PC-3 (cell line): ENCODE measurements around the gene KRT28. TPM values are rescaled to one million over a fixed set of nuclear protein-coding genes. Genes with fewer than 3 reads are reported as not detected.

ENCODE experiments used
- ATAC-seq: fragments of 200-7000 bp; cut with Tn5 transposase; 2 replicates; pipeline ENCODE4 v1.9.1; 2020; ENCODE audit warnings: mild to moderate bottlenecking, moderate library complexity
- BruUV-seq: library from RNA; stranded (reverse); fragments of 400-500 nt; replicated peaks from 2 replicates; lab custom pipeline; 2021; lab: Mats Ljungman, UMichigan
- CTCF ChIA-PET: fragments of 300-600 bp; sonication (Branson Sonifier 250); formaldehyde crosslinking; loops from one replicate; lab custom pipeline; 2022; ENCODE audit warnings: antibody characterized with exemption; lab: Charles Lee
- POLR2A ChIA-PET: fragments of 300-600 bp; sonication (Branson Sonifier 250); formaldehyde crosslinking; loops from one replicate; lab custom pipeline; 2022; ENCODE audit warnings: antibody characterized with exemption; ENCODE audit not compliant: unreplicated experiment; lab: Charles Lee
- DNase-seq: peaks from one replicate; pipeline ENCODE4 v3.0.0-alpha.2; 2015
- H2AFZ ChIP-seq: fragments of 300-600 bp; sonication (generic); 2 replicates; pipeline ENCODE4 v1.6.0; 2016; ENCODE audit warnings: antibody characterized with exemption, low read length
- H3F3A ChIP-seq: fragments of 300-600 bp; sonication (generic); one replicate; pipeline ENCODE4 v1.6.0; 2017; ENCODE audit warnings: antibody characterized with exemption, low read length, control low read depth, mild to moderate bottlenecking; ENCODE audit not compliant: unreplicated experiment
- H3K27ac ChIP-seq: fragments of 300-600 bp; sonication (generic); 2 replicates; pipeline ENCODE4 v1.5.1; 2016; ENCODE audit warnings: mild to moderate bottlenecking, low read length
- H3K27me3 ChIP-seq: fragments of 300-600 bp; sonication (generic); 2 replicates; pipeline ENCODE4 v1.6.1; 2016; ENCODE audit warnings: low read length, mixed read lengths
- H3K36me3 ChIP-seq: fragments of 300-600 bp; sonication (generic); 2 replicates; pipeline ENCODE4 v1.6.1; 2016; ENCODE audit warnings: low read depth, mixed run types, low read length, mixed read lengths
- H3K4me1 ChIP-seq: fragments of 300-600 bp; sonication (generic); 2 replicates; pipeline ENCODE4 v1.5.1; 2016; ENCODE audit warnings: low read length; ENCODE audit not compliant: insufficient read depth
- H3K4me2 ChIP-seq: fragments of 300-600 bp; sonication (generic); 2 replicates; pipeline ENCODE4 v1.6.0; 2016; ENCODE audit warnings: low read length
- H3K4me3 ChIP-seq: fragments of 300-600 bp; sonication (generic); 2 replicates; pipeline ENCODE4 v1.5.1; 2016; ENCODE audit warnings: mild to moderate bottlenecking, low read length, mixed read lengths
- H3K79me2 ChIP-seq: fragments of 300-600 bp; sonication (generic); 2 replicates; pipeline ENCODE4 v1.6.1; 2017; ENCODE audit warnings: low read length, mixed read lengths
- H3K9ac ChIP-seq: fragments of 300-600 bp; sonication (generic); 2 replicates; pipeline ENCODE4 v1.6.0; 2016; ENCODE audit warnings: mild to moderate bottlenecking, low read length
- H3K9me2 ChIP-seq: fragments of 300-600 bp; sonication (generic); replicated peaks from 2 replicates; pipeline ENCODE4 v1.6.1; 2016; ENCODE audit warnings: mixed run types, low read length, mixed read lengths
- H3K9me3 ChIP-seq: fragments of 300-600 bp; sonication (generic); 2 replicates; pipeline ENCODE4 v1.6.1; 2016; ENCODE audit warnings: low read length, mixed read lengths
- H4K20me1 ChIP-seq: fragments of 300-600 bp; sonication (generic); 2 replicates; pipeline ENCODE4 v1.6.1; 2016; ENCODE audit warnings: low read length, mixed read lengths
- EZH2 ChIP-seq: fragments of 300-600 bp; sonication (generic); IDR thresholded peaks from one replicate; pipeline ENCODE4 v1.6.1; 2017; ENCODE audit warnings: antibody characterized with exemption, mild to moderate bottlenecking, low read length; ENCODE audit not compliant: unreplicated experiment
- EZH2phosphoT487 ChIP-seq: fragments of 300-600 bp; sonication (generic); IDR thresholded peaks from 2 replicates; pipeline ENCODE4 v1.6.1; 2018; ENCODE audit warnings: mild to moderate bottlenecking, antibody characterized with exemption, low read length, borderline replicate concordance
- intact Hi-C: fragments of 100-400 bp; cut with micrococcal nuclease; formaldehyde crosslinking; loops from 2 replicates; pipeline ENCODE4 v1.9.0; 2023
- total RNA-seq: library from RNA; depleted of rRNA; stranded (reverse); fragments of >200 nt; gene quantifications from 2 replicates; pipeline ENCODE4 v1.2.3, GENCODE V29; 2014
- TF ChIP-seq, protein P1 (sequence below): fragments of 300-600 bp; sonication (generic); conservative IDR thresholded peaks from 2 replicates; pipeline ENCODE4 v1.5.1; 2017; ENCODE audit warnings: antibody characterized with exemption, low read depth, mild to moderate bottlenecking, low read length

The KRT28 gene
- total RNA-seq, 1 experiment from 2014 or later, result not detected

DNA sequence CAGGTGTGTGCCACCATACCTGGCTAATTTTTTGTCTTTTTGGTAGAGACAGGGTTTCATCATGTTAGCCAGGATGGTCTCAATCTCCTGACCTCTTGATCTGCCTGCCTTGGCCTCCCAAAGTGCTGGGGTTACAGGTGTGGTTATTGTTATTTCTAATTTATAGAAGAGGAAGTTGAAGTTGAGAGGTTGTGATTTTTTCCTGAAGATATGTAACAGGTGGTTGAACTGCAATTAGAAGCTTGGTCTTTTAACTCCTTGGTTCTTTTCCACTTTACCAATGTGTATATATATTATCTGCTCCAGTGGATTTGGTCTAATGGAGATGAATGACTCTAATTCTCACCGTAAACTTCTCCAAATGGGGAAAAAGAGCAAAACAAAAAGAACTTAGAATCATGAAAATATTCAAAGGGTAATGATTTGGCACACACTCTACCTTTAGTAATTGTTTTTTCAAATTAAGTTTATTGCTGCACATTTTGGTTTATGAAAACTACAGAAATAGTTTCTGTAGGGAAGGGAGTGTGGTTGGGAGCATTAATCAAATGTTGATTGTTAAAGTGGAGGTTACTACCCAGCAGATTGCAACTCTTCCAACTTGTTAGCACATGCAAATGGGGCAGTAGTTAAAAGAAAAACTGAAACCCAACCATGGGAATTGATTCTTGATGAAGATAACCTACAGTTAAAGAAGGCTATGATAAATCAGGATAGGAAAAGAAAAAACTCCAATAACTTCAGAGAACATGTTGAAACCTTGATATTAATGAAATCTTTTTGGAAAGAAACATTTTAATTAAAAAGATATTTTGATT is 24.5 kb upstream of the KRT28 start:
- H3K36me3 ChIP-seq, result no peaks in the 10 kb centered on the region
- POLR2A ChIA-PET, result no interaction called here

DNA sequence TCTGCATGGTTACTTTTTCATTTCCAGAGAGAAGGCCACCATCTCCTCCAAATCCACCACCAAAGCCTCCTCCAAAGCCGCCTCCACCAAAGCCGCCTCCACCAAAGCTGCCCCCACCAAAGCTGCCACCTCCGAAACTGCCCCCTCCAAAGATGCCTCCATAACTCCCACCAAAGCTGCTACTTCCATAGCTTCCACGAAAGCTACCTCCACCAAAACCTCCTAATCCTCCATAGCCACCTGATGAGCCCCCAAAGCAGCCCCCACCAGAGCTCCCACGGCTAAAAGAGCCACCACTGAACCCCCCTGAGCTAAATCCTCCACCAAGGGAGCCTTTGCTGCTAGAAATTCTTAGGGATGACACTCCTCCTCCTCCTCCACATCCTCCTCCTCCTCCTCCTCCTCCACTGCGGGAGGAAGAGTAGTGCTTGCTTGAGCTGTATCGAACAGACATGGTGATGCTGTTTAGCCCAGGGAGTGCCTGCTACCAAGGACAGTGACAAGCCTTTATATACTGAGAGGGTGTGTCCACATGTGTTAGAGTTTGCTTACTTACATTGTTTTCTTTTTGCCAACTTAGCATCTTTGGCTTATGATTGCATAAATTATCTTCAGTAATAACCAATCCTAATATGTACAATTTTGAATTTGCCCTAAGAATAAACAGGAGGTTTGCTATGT is 22.5 kb upstream of the KRT28 start, which contains the start of gene KRT10:
Gene KRT10, minus strand, starts transcription at position 483 of the 681 bp plus-strand sequence. Its CDS starts 29 bp downstream, at position 454.
- H3K9me3 ChIP-seq, result no peaks in the 10 kb centered on the region
- peaks cover 17% of the 10 kb centered on the region; the same call in 1 of the 2 replicates for H3K4me1 ChIP-seq
- CTCF ChIA-PET, result no interaction called here
- H3K36me3 ChIP-seq, result no peaks in the 10 kb centered on the region
- no peak within 1 kb of the TSS for H3K4me2 ChIP-seq
- intact Hi-C loops, result no loop called here
- H3K4me3 ChIP-seq, result no peak within 1 kb of the TSS
- POLR2A ChIA-PET, result no interaction called here
- no peaks in the 10 kb centered on the region for H3F3A ChIP-seq
- H3K9me2 ChIP-seq, result no peaks in the 10 kb centered on the region
- DNase-seq (no peak), ATAC-seq (no peak)
- no peaks in the 10 kb centered on the region for H3K27me3 ChIP-seq
- no peak within 1 kb of the TSS for H3K9ac ChIP-seq
- TF ChIP-seq EZH2 (no peak), EZH2phosphoT487 (no peak)
- TF ChIP-seq, protein P1, sequence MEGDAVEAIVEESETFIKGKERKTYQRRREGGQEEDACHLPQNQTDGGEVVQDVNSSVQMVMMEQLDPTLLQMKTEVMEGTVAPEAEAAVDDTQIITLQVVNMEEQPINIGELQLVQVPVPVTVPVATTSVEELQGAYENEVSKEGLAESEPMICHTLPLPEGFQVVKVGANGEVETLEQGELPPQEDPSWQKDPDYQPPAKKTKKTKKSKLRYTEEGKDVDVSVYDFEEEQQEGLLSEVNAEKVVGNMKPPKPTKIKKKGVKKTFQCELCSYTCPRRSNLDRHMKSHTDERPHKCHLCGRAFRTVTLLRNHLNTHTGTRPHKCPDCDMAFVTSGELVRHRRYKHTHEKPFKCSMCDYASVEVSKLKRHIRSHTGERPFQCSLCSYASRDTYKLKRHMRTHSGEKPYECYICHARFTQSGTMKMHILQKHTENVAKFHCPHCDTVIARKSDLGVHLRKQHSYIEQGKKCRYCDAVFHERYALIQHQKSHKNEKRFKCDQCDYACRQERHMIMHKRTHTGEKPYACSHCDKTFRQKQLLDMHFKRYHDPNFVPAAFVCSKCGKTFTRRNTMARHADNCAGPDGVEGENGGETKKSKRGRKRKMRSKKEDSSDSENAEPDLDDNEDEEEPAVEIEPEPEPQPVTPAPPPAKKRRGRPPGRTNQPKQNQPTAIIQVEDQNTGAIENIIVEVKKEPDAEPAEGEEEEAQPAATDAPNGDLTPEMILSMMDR, result no peak
- no peaks in the 10 kb centered on the region for H4K20me1 ChIP-seq
- no TSS peak for BruUV-seq
- H2AFZ ChIP-seq, result no peak within 1 kb of the TSS
- H3K79me2 ChIP-seq, result peaks cover 25% of the 10 kb centered on the region
- no peak within 1 kb of the TSS for H3K27ac ChIP-seq

More for the DNA sequence above, 24.5 kb upstream of the KRT28 start:
- Histone ChIP-seq H3K27ac (no peak overlapping the region), H3K79me2 (peaks cover 14% of the 10 kb centered on the region; the same call in 1 of the 2 replicates), H3K4me1 (peaks cover 21% of the 10 kb centered on the region; the same call in 1 of the 2 replicates), H3K27me3 (no peaks in the 10 kb centered on the region), H4K20me1 (no peaks in the 10 kb centered on the region), H3K4me3 (no peak overlapping the region), H3F3A (no peaks in the 10 kb centered on the region), H3K9me2 (no peaks in the 10 kb centered on the region), H3K9ac (no peak overlapping the region), H3K9me3 (no peaks in the 10 kb centered on the region), H3K4me2 (no peak overlapping the region), H2AFZ (no peak overlapping the region)
- CTCF ChIA-PET, result no interaction called here
- DNase-seq (no peak), ATAC-seq (no peak)
- intact Hi-C loops, result no loop called here
- TF ChIP-seq EZH2 (no peak), EZH2phosphoT487 (no peak)
- TF ChIP-seq, protein P1, result no peak
- BruUV-seq, result no TSS peak

DNA sequence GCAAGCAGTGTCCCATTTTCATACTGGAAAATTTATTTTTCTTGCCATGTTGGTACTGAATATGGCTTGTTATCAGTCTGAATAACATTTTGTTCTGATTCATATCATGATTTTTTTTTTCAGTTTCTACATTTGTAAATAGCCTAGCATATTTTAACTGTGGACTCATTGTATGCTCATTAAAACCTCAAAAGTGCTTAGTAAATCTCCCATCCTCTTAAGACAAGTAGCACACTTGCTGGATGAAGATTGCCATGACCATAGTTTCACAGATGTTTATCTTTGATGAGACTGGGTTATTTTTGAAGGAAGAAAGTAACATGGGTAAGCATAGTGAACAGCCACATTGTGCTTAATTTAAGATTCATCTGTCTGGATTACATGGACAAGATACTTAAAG is 21.8 kb upstream of the KRT28 start:
- CTCF ChIA-PET, result no interaction called here
- peaks cover 17% of the 10 kb centered on the region; the same call in 1 of the 2 replicates for H3K4me1 ChIP-seq
- POLR2A ChIA-PET, result no interaction called here
- H3K4me2 ChIP-seq, result no peak overlapping the region
- H2AFZ ChIP-seq, result no peak overlapping the region
- no peaks in the 10 kb centered on the region for H3K36me3 ChIP-seq
- TF ChIP-seq EZH2phosphoT487, result no peak
- TF ChIP-seq, protein P1, result no peak
- TF ChIP-seq EZH2, result no peak
- no peak overlapping the region for H3K27ac ChIP-seq
- no TSS peak for BruUV-seq
- H3K9ac ChIP-seq, result no peak overlapping the region
- H3K9me2 ChIP-seq, result no peaks in the 10 kb centered on the region
- H3K4me3 ChIP-seq, result no peak overlapping the region
- DNase-seq, result peak; percentile 23
- no peaks in the 10 kb centered on the region for H3F3A ChIP-seq
- intact Hi-C loops, result no loop called here
- peaks cover 25% of the 10 kb centered on the region for H3K79me2 ChIP-seq
- no peak for ATAC-seq
- H3K27me3 ChIP-seq, result no peaks in the 10 kb centered on the region
- no peaks in the 10 kb centered on the region for H3K9me3 ChIP-seq
- H4K20me1 ChIP-seq, result no peaks in the 10 kb centered on the region
